Fibroblast of upper back skin (primary cell): ENCODE measurements around the gene PFDN1.

ENCODE experiments used
- DNase-seq: peaks from one replicate; pipeline ENCODE4 v3.0.0-alpha.2; 2013

PFDN1 gene

GRCh38 chr5:140295414-140295813 is 7.5 kb downstream of the PFDN1 start:
- peak; percentile 98 for DNase-seq

GRCh38 chr5:140294753-140295152 is 8.1 kb downstream of the PFDN1 start:
- DNase-seq: no peak

- DNase-seq: no peak
These were observed 9.1 kb downstream of the PFDN1 start for GRCh38 chr5:140293849-140294100.

GRCh38 chr5:140293091-140293848 is 9.6 kb downstream of the PFDN1 start:
- no peak for DNase-seq

GRCh38 chr5:140292212-140293036 is 10.5 kb downstream of the PFDN1 start:
- peak; percentile 28 for DNase-seq

GRCh38 chr5:140287801-140288521 is 14.9 kb downstream of the PFDN1 start:
- DNase-seq: peak; percentile 28

- no peak for DNase-seq
These were observed 16.5 kb downstream of the PFDN1 start for GRCh38 chr5:140286424-140286823.

- no peak for DNase-seq
These were observed 18.9 kb downstream of the PFDN1 start for GRCh38 chr5:140284013-140284412.

- no peak for DNase-seq
These were observed 20.6 kb downstream of the PFDN1 start for GRCh38 chr5:140282266-140282665.

- no peak for DNase-seq
These were observed 27.1 kb downstream of the PFDN1 start for GRCh38 chr5:140275837-140276236.

GRCh38 chr5:140273401-140273877 is 29.5 kb downstream of the PFDN1 start:
- no peak for DNase-seq

- no peak for DNase-seq
These were observed 32.9 kb downstream of the PFDN1 start for GRCh38 chr5:140270008-140270407.

GRCh38 chr5:140267559-140268018 is 35.3 kb downstream of the PFDN1 start:
- no peak for DNase-seq

GRCh38 chr5:140267201-140267540 is 35.7 kb downstream of the PFDN1 start:
- DNase-seq: no peak

- no peak for DNase-seq
These were observed 36.3 kb downstream of the PFDN1 start for GRCh38 chr5:140266471-140267200.

- no peak for DNase-seq
These were observed 37.1 kb downstream of the PFDN1 start for GRCh38 chr5:140265845-140266244.

GRCh38 chr5:140262839-140263238 is 40.1 kb downstream of the PFDN1 start:
- no peak for DNase-seq

GRCh38 chr5:140262221-140262620 is 40.7 kb downstream of the PFDN1 start:
- no peak for DNase-seq

GRCh38 chr5:140261403-140262171 is 41.3 kb downstream of the PFDN1 start:
- DNase-seq: peak; percentile 68

- no peak for DNase-seq
These were observed 42.7 kb downstream of the PFDN1 start for GRCh38 chr5:140260089-140260656.

GRCh38 chr5:140259500-140259899 is 43.4 kb downstream of the PFDN1 start:
- DNase-seq: no peak

- DNase-seq: no peak
These were observed 44.0 kb downstream of the PFDN1 start for GRCh38 chr5:140258873-140259272.
